ENCODE measurements around the gene NRXN3.

NRXN3 gene

DNA sequence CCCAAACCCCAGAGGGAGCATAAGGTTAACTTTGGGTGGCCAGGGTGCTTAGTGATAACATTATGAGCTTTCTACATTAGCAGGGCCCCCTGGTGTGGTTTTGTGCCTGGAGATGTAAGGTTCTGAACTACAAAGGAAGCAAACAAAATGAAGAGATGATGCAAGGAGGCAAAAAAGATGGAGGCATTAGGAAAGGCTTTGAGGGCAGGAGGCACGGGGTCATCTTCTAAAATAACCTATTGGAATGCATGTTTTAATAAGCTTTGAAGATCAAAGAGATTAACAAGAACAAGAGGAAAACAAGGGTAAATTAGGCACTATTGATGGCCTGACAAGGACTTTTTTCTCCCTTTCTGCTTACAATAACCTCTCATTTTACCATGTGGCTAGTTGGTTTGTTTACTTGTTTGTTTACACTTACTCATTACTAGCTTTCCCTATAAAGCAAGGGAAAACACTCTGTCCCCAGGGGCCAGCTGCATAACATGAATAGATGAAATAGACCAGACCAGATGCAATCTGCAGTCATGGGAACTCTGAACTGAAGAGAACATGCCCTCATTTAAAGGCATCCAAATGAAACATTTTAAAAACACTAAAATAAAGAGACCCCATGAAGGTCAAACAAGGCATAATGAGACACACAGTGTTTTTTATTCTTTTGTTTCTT is 1650.8 kb downstream of the NRXN3 start:
- no peak for DNase-seq

DNA sequence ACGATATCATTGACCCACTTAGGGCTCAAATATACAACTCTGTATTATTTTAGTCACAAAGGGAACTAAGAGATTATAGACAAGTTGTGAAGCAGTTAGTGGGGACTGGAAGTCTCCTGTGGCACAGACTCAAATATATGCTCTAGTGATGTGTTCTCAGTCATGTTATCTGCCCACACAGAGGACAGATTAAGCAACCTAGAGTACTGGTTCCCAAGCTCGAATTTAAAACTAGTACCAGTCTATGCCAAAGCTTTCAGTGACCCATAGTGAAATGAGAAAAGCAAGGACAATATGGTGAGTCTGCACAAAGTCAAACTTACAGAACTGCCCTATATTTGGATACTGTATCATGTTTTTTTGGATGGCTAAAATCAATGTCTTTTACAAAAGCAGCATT is 1651.9 kb downstream of the NRXN3 start:
- DNase-seq, result no peak

DNA sequence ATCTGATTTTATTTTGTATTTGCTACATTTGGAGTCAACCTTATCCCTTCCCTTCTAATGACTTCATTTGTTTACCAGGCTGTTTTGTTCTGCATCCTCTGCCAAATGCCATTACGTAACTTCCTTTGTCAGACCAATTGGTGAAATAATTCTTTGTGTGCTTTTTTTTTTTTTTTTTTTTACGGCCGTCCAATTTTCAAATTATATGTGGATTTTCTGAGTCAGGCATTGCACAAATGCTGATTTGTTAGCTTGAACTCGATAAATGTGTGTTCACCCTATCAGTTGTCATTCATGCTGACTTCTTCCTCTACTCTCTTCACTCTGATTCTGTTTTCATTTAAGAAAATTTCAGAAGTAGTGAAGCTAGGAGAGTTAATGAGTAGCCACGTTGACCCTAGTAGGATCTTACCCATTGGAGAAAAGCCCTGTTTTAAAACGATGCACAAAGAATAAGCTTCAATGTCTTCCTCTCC is 1654.9 kb downstream of the NRXN3 start:
- DNase-seq, result no peak

DNA sequence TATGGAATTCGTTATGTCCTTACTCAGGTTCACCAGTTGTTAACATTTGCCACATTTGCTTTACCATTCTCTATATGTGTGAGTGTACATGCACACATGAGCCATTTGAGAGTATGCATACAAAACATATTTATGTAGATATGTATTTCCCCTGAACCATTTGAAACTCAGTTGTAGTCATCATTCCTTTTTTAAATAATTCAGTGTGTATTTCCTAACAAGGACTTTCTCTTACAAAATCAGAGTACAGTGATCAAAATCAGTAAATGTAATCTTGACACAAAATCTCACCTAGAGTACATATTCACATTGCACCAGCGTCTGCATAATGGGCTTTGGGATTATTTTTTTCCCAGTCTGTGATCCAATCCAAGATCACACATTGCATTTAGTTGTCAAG is 1656.2 kb downstream of the NRXN3 start:
- DNase-seq, result no peak

DNA sequence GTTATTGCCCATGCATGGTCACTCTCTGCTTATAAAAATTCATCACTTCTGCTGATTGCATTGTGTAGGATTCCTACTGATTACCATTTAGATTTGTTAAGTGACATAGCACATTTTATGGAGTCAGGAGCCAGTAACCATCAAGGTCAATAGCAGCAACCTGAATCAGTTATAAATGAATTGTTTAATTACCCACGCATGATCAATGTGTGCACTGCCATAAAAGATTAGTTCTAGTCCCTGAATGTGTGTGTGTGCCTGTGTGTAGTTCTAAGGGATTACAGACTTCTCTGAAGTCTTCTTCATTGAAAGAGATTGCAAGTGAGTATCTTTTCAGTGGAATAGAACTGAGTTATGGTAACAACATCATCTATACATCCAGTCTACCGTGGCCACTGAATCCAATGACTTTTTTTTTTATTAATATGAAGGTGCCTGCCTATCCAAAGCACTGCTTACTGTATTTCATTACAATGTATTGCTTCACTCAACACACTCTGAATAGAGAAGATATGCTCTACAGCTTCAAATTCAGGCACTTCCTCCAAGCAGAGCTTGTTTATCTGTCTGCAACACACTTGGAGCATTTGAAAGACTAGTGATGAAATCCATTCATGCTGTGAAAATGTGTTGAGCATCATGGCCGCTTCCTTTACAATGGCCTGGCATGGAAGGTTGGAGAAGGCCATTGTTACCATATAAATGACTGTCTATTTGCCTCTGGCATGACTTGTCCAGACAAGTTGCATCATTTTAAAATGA is 1659.4 kb downstream of the NRXN3 start:
- DNase-seq, result no peak

DNA sequence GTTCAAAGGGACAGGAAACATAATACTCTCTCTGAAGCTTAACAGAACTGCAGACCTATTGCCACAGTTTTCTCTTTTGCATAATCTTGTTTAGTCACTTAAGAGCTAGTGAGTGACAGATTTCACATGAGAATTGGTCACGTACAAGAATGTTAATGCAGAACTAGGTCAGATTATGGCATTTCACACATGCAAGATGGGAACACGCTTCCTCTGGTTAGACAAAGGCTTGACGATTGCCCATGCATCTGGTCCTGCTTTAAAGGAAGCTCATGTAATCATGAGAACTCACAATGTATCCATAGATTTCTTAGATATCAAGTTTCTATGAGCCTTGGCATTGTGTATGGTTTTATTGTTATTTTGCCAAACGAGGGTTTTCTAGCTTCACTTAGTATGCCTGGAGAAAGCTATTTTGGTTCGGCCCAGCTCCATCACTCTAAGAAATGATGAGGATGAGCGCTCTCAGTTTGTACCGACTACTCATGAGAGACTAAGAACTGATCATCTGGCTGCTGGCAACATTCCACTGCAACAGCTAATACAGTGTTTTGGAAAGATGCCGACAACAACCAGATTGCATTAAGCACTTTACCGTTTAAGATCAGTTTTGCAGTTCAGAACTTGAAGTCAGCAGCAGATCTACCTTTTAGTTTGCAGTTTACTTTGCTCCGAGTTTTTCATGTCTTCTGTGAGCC is 1661.2 kb downstream of the NRXN3 start:
- no peak for DNase-seq

DNA sequence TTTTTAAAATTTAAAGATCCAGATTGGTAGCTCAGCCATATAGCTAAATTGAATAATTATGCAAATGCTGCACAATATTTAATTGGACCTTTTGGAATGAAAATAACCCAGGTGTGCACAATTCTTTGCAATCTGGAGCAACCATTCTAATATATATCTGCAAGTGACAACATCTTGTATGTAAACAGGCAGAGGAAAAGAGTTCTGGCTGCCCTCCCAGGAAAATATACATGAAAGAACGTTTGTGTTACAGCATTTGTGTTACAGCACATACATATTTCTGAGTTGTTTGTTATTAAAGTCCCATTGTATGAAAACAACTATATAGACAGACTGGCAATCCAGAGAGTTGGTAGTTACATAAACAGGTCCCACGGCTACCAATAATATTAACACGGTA is 1663.6 kb downstream of the NRXN3 start:
- no peak for DNase-seq

DNA sequence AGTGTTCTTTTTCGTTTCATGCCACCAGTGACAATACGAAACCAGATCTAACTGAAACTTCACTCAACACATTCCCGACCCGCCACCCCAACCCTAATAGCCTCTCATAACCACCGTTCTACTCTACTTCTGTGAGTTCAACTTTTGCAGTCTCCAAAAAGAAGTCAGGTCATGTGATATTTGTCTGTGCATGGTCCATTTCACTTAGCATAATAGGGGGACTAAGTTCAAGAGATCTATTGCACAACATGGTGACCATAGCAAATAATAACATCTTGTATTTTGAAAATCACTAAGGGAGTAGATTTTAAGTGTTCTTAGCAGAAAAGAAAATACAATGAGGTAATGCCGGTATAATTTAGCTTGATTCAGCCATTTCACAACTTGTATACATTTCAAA is 1664.7 kb downstream of the NRXN3 start:
- DNase-seq, result no peak

DNA sequence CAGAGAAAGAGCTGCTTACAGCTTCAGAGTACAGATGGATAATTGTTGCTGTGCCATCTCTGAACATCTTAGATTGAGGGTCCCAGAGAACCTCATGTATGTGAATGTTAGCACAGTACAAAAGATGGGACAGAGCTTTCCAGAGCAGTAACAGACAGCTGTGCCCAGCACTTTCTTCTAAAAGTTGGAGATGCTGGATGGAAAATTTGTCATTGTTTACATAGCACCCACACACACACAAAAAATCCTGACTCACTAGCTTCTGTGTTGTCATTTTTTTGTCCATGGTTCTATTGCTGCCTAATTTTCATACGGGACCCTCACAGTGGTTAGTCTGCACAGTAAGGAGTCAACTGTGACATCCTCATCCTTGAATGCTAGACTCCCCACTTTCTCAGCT is 1666.4 kb downstream of the NRXN3 start:
- DNase-seq, result no peak

DNA sequence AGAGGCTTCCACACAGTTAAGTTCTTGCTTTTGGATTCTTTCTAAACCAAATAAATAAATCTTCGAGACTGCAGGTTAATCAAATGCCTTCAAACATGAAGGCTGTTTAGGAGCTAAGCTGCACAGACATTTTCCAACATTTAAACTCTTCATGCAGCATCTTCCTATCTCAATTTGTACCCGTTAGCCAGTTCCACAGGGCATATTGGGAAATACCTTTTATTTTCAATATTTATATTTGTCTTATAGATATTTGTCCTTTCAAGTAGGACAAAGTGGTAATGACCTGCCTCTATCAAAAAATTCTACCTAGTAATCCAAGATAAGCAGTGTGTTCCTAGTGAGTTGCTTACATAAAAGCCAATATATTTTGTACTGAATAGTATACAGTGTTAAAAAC is 1667.5 kb downstream of the NRXN3 start:
- DNase-seq, result no peak

DNA sequence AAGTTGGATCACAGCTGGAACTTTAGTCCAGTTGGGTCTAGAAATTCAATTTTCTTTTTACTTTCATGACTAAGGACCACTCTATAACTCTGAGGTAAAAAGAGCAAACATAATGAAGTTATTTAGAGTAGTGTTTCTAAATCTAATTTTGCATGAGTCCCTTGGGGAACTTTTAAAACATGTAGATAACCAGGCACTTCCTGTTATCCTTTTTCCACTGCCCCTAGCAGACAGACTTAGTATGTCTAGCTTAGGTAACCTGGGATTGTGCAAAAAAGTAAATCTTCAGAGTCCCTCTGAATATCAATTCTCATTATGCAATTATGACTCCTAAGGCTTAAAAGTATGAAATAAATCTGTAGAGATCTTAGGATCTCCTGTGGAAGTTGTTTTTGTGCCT is 1669.9 kb downstream of the NRXN3 start:
- no peak for DNase-seq

DNA sequence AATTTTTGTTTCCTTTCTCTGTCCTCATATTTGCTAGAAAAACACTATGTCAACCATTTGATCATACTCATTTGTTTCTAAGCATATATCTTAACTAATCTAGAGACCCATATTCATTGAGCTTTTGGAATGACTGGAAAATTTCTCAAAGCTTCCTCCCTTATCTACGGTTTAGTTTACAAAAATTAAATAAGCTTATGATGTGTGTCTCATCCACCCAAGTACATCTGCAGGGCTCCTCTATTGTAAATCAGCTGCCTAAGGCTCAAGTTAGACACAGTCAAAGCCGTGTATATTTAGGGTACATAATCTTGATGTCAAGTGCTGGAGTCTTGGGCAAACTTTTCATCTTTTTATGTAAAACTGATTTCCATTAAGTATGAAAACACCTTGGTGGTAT is 1670.7 kb downstream of the NRXN3 start:
- no peak for DNase-seq

DNA sequence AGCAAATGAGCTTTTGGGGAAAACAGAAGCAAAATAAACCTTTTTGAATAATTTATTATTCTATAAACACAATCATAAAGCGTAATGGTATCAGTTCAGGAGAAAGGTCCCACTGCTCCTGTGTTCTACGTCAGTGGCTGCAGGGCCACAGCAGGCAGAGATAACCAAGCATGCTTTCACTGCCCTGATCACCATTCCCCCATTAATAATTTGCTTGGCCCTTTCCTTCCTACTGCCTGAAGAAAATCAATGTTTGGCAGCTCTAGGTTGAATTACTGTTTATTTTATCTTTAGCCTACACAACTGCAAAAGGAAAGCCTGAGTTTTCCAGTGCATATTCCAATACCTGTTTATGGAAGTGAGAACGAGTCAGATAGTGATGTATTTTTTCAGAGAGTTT is 1671.3 kb downstream of the NRXN3 start:
- DNase-seq, result no peak

DNA sequence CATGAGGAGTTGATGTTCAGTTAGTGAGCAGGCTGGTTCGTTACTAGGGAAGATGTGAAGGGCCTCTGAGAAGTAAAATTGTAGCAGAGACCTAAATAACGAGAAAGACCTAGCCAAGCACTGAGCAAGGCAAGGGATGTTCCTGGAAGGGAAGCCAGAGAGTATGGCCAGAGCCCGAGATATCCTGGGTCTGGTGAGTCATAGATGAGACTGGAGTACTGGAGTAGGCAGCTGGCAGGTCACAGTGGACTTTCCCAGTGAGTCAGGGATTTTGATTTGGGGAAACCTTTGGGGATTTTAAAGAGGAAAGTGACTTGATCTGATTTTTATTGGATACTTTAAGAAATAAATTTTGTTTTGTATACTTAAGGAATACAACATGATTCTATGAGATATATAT is 1672.1 kb downstream of the NRXN3 start:
- peak; percentile 6 for DNase-seq

DNA sequence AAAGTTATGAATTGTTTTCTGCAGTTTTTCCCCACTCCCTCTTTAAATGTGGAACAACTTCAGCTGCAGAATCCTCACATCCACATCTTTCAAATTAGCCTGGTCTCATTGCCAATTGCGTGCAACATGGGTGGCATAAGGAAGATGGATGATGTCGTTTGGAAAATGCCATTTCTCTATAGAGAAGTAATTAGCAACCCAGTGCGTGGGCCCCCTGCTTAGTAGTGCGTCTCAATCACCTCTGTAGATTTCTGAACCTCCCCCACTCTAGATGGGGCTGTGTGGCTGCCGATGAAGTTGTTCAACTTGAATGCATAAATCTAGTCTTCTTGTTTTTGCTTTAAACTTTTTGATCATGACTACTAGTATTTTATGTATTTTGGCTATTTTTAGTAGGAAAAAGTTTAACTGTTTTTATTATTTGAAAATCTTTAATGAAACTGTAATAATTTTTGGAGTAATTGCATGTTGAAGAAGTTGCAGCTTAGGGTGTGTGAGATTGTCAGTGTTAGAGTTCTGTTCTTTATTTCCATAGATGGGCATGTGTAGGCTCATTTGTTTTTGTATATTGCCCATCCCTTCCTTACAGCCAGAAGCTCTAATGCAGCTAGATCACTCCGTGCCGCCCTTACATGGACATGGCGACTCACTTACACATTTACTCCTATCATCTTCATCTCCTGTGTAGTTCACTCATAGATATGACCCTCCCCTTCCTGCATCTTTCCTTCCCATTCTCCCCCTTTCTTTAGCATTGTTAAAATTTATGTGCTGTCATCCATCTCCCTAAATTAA is 1683.0 kb downstream of the NRXN3 start:
- DNase-seq, result no peak

DNA sequence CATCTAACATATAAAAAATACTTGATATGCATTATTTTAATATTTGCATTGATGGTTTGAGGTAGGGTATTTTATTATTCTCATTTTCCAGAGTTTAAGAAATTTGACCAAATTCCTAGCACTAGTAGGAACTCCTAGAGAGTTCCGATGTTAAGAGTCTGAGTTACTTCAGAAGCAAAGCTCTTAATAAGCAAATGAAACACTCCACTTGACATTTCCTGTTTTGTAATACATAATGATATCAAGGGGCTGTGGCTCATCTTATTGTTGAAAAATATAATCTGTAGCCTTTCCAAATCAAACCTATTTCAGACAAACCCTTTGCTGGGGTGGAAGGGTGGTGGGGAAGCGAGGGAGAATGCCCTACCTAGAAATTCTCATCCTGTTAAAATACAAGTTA is 1685.6 kb downstream of the NRXN3 start:
- no peak for DNase-seq

DNA sequence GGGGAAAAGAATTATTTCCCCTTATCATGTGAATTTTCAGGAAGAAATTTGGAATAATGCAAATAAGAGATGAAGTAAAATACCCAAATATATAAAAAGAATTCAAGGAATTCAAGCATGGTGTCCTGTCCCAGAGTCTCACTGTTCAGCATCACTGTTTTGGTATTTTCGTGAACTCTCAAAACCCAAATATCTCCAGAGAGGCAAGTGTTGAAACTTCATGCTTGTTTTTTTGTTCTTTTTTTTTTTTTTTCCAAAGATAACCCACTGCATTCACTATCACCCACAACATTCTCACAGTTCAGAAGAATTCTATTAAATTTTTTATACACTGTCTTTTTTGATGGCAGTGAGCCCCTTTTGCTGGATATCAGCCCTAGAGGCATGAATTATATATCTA is 1686.2 kb downstream of the NRXN3 start:
- no peak for DNase-seq

DNA sequence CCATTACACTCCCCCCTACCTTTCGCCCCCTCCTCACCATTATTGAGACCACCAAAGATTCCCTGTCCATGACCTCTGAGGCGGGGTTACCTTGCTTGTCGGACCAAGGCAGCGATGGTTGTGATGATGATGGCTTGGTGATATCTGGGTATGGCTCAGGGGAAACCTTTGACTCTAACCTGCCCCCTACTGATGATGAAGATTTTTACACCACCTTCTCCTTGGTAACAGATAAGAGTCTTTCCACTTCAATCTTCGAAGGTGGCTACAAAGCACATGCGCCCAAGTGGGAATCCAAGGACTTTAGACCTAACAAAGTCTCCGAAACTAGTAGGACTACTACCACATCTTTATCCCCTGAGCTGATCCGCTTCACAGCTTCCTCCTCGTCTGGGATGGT is 1690.9 kb downstream of the NRXN3 start:
- no peak for DNase-seq

DNA sequence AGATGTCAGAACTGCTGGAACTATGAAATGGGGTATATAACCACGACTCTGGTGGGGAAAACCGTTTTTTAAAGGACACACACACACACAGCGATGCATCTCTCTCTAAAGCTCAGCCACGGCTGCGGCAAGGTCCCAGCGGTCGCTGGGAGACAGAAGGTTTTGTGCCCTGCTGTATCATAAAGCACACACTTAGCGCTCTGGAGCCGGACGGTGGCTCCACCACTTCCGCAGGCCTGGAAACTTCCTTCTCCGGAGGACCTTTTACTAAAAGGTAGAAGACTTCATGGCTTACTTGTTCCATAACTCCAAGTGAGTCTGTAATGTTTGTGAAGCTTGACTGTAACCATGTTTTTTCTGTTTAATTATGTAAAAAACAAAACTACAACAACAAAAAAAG is 1691.9 kb downstream of the NRXN3 start:
- DNase-seq, result no peak

DNA sequence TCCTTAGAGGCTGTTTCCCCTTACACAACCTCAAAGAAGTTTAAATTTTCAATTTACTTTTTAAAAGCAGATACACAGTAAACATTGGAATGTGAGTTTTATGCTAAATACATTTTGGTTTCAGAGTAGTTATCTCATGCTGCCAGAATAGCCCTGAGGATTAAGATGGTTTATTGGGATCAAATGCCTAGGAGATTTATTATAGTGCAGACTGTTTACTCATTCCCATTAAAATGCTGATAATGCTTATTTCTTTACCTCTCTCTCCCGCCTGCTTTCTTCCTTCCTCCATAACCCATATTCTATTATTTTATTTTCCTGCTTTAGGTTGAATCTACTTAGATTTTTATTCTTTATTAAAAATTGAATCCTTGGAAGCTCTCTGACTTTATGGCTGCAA is 1701.0 kb downstream of the NRXN3 start:
- no peak for DNase-seq

DNA sequence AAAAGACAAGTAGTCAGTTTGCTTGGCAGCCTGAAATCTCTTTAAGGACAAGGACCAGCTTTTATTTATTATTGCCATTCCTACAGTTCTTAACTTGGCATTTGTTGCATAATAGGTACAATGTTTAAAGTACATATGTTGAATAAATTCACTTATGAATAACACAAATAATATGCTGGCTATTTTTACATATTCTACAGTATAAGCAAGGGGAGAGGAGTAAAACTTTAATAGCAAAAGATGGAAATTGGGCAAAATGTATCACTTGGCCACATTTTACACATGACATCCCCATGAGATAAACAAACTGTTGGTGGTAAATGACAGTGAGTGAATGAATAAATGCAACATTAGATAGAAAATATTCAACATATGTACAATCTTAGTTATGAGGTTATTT is 1708.1 kb downstream of the NRXN3 start:
- no peak for DNase-seq

DNA sequence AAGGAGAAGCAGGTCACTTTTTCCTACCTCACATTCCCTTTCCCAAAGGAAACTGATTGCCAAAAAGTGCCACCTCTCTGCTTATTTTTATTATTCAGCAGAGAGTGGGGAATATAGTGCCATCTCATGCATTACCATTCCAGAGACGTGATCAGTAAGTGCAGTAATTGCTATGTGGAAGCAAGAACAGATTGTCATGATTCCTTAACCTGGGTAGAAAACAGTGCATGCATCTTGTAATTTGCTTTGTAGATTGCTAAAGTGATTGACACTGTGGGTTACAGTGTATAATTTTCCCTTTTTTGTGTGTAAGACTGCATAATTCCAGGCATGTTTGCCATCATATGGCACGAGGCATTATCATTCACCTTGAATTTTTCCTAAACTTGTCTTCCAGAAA is 1708.6 kb downstream of the NRXN3 start:
- no peak for DNase-seq

DNA sequence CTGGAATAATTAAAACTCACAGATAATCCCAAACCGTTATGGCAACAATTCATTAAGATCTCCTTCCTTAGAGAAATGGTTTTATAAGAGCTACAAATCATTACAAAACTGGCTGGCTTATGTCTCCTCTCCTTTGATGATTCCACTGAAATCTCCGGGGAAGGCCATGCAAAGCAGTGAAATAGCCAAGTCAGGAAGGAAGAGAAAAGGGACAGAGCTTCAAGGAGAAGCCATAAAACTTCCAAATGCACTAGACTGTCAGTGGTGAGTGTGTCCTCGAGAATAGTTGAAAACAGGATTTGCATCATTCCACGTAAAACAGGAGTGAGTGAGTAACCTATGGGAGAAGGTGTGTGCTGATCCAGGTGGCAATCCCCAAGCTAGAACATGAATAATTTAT is 1711.1 kb downstream of the NRXN3 start:
- DNase-seq, result no peak

Measured in T1000 (cell line).